Upper lobe of right lung (tissue), 1 donor: ENCODE data around the gene C1QA. TPM values are rescaled to one million over a fixed set of nuclear protein-coding genes. Genes with fewer than 3 reads are reported as not detected.

Source experiments
- ATAC-seq: fragments of 200-7000 bp; cut with Tn5 transposase; one replicate; pipeline ENCODE4 v1.9.1; 2020; ENCODE audit warnings: mild to moderate bottlenecking, moderate library complexity
- DNase-seq: peaks from one replicate; pipeline ENCODE4 v3.0.0-alpha.2; 2020
- H3K27ac ChIP-seq: fragments of 200-600 bp; one replicate; pipeline ENCODE4 v1.8.0; 2022
- H3K27me3 ChIP-seq: fragments of 200-600 bp; one replicate; pipeline ENCODE4 v1.8.0; 2022; ENCODE audit warnings: mild to moderate bottlenecking
- H3K36me3 ChIP-seq: fragments of 200-600 bp; one replicate; pipeline ENCODE4 v1.8.0; 2022
- H3K4me1 ChIP-seq: fragments of 200-600 bp; one replicate; pipeline ENCODE4 v1.8.0; 2022
- H3K4me3 ChIP-seq: fragments of 200-600 bp; one replicate; pipeline ENCODE4 v1.8.0; 2022; ENCODE audit warnings: mild to moderate bottlenecking
- H3K9me3 ChIP-seq: fragments of 200-600 bp; one replicate; pipeline ENCODE4 v1.8.0; 2022
- CTCF ChIP-seq: fragments of 200-600 bp; IDR thresholded peaks from one replicate; pipeline ENCODE4 v1.8.0; 2022; ENCODE audit warnings: antibody characterized with exemption
- intact Hi-C: fragments of 100-400 bp; cut with DNase I; formaldehyde crosslinking; loops from one replicate; pipeline ENCODE4 v1.11.0; 2022
- total RNA-seq: library from RNA; stranded (reverse); fragmentation: NEBNext Ultra II Directional; extraction: Animal tissue kit (Norgen Biotek cat#: 25700); gene quantifications from one replicate; pipeline ENCODE4 v1.2.1, GENCODE V29; 2021
- donor health status: DM: no; HTN: yes; CAD: no; lungs with severe emphysema.

Gene C1QA
- total RNA-seq, 1 donor from 2014 or later = 521 TPM

GRCh38 chr1:22612671-22613571 is 23.5 kb upstream of the C1QA start:
- peaks cover 53% of the 10 kb centered on the region for H3K27me3 ChIP-seq

GRCh38 chr1:22613572-22613918 is 22.9 kb upstream of the C1QA start:
- intact Hi-C loops = no loop called here
- H3K9me3 ChIP-seq = no peaks in the 10 kb centered on the region
- peaks cover 53% of the 10 kb centered on the region for H3K27me3 ChIP-seq
- no peaks in the 10 kb centered on the region for H3K36me3 ChIP-seq
- DNase-seq (no peak), ATAC-seq (no peak)
- no peak for TF ChIP-seq CTCF
- no peak overlapping the region for H3K27ac ChIP-seq
- H3K4me3 ChIP-seq = no peak overlapping the region
- no peaks in the 10 kb centered on the region for H3K4me1 ChIP-seq

More at GRCh38 chr1:22612671-22613571, 23.5 kb upstream of the C1QA start:
- no peak for DNase-seq
- ATAC-seq = no peak
- H3K4me1 ChIP-seq = no peaks in the 10 kb centered on the region
- no peak overlapping the region for H3K4me3 ChIP-seq
- intact Hi-C loops = no loop called here
- H3K9me3 ChIP-seq = no peaks in the 10 kb centered on the region
- no peak overlapping the region for H3K27ac ChIP-seq
- TF ChIP-seq CTCF = no peak
- no peaks in the 10 kb centered on the region for H3K36me3 ChIP-seq

- H3K9me3 ChIP-seq = no peaks in the 10 kb centered on the region
- H3K36me3 ChIP-seq = no peaks in the 10 kb centered on the region
- intact Hi-C loops = no loop called here
- H3K27me3 ChIP-seq = peaks cover 56% of the 10 kb centered on the region
- no peak overlapping the region for H3K27ac ChIP-seq
- no peak for TF ChIP-seq CTCF
- no peak overlapping the region for H3K4me3 ChIP-seq
- no peak for DNase-seq
- no peaks in the 10 kb centered on the region for H3K4me1 ChIP-seq
- no peak for ATAC-seq
Measured at GRCh38 chr1:22613951-22614350, 22.5 kb upstream of the C1QA start.

GRCh38 chr1:22615886-22616285 is 20.5 kb upstream of the C1QA start:
- intact Hi-C loops = no loop called here
- Histone ChIP-seq H3K9me3 (no peaks in the 10 kb centered on the region), H3K27ac (no peak overlapping the region), H3K4me1 (no peaks in the 10 kb centered on the region), H3K36me3 (no peaks in the 10 kb centered on the region), H3K27me3 (peaks cover 63% of the 10 kb centered on the region), H3K4me3 (no peak overlapping the region)
- DNase-seq (no peak), ATAC-seq (peak; percentile 48)
- TF ChIP-seq CTCF = no peak

- DNase-seq (no peak), ATAC-seq (no peak)
- intact Hi-C loops = no loop called here
- H3K36me3 ChIP-seq = no peaks in the 10 kb centered on the region
- no peaks in the 10 kb centered on the region for H3K4me1 ChIP-seq
- no peak overlapping the region for H3K27ac ChIP-seq
- H3K9me3 ChIP-seq = no peaks in the 10 kb centered on the region
- no peak overlapping the region for H3K4me3 ChIP-seq
- no peak for TF ChIP-seq CTCF
- H3K27me3 ChIP-seq = peaks cover 62% of the 10 kb centered on the region
Measured at GRCh38 chr1:22616571-22616970, 19.9 kb upstream of the C1QA start.
